Panc1 (cell line): ENCODE data around the gene ING1. TPM values are rescaled to one million over a fixed set of nuclear protein-coding genes. Genes with fewer than 3 reads are reported as not detected.

Source experiments
- ATAC-seq: fragments of 200-7000 bp; cut with Tn5 transposase; 2 replicates; pipeline ENCODE4 v1.9.1; 2020; ENCODE audit warnings: mild to moderate bottlenecking, moderate library complexity
- BruUV-seq: library from RNA; stranded (reverse); fragments of 400-500 nt; replicated peaks from 2 replicates; lab custom pipeline; 2021; lab: Mats Ljungman, UMichigan
- CTCF ChIA-PET: fragments of 300-600 bp; sonication (Branson Sonifier 250); formaldehyde crosslinking; loops from one replicate; lab custom pipeline; 2022; ENCODE audit warnings: antibody characterized with exemption; lab: Charles Lee
- POLR2A ChIA-PET: fragments of 300-600 bp; sonication (Branson Sonifier 250); formaldehyde crosslinking; loops from one replicate; lab custom pipeline; 2022; ENCODE audit warnings: antibody characterized with exemption; lab: Charles Lee
- DNase-seq: peaks from one replicate; pipeline ENCODE4 v3.0.0-alpha.2; 2010; ENCODE audit warnings: low read depth, low spot score
- H3K27ac ChIP-seq: 2 replicates; pipeline ENCODE4 v1.5.1; 2011; ENCODE audit warnings: mild to moderate bottlenecking, low read length, inconsistent platforms
- H3K27me3 ChIP-seq: fragments of 200-500 bp; sonication (Bioruptor generic); 2 replicates; pipeline ENCODE4 v1.6.0; 2014; ENCODE audit warnings: low read length, inconsistent platforms; ENCODE audit not compliant: control insufficient read depth, insufficient read depth
- H3K36me3 ChIP-seq: fragments of 200-500 bp; sonication (Bioruptor generic); 2 replicates; pipeline ENCODE4 v1.5.1; 2014; ENCODE audit warnings: inconsistent platforms, mild to moderate bottlenecking, low read length, moderate library complexity; ENCODE audit not compliant: control insufficient read depth, insufficient read depth
- H3K4me1 ChIP-seq: 2 replicates; pipeline ENCODE4 v1.5.1; 2011; ENCODE audit warnings: inconsistent platforms, mild to moderate bottlenecking, low read length, moderate library complexity; ENCODE audit not compliant: control insufficient read depth, insufficient read depth
- H3K4me3 ChIP-seq, 2 experiments: 2 replicates each; pipeline ENCODE4 v1.5.1; 2011 to 2012; ENCODE audit warnings: low read depth in 2 of 2, low read length in 2 of 2, mild to moderate bottlenecking in 2 of 2, inconsistent platforms in 1 of 2, moderate library complexity in 1 of 2
- H3K9me3 ChIP-seq: fragments of 200-500 bp; sonication (Bioruptor generic); 2 replicates; pipeline ENCODE4 v1.5.1; 2014; ENCODE audit warnings: low read depth, mild to moderate bottlenecking, inconsistent platforms, low read length, moderate library complexity; ENCODE audit not compliant: control insufficient read depth, insufficient read depth
- POLR2AphosphoS5 ChIP-seq: IDR thresholded peaks from 2 replicates; pipeline ENCODE4 v1.6.1; 2012; ENCODE audit warnings: mild to moderate bottlenecking, low read depth, low read length, moderate library complexity
- SIN3A ChIP-seq: IDR thresholded peaks from 2 replicates; pipeline ENCODE4 v1.6.1; 2012; ENCODE audit warnings: low read depth, mild to moderate bottlenecking, low read length, moderate library complexity, borderline replicate concordance; ENCODE audit not compliant: insufficient read depth
- TCF7L2 ChIP-seq: IDR thresholded peaks from 2 replicates; pipeline ENCODE4 v1.6.1; 2011; ENCODE audit warnings: mild to moderate bottlenecking, low read depth, low read length, inconsistent platforms
- in situ Hi-C: cut with HindIII; loops from 2 replicates; pipeline ENCODE4 v1.10.0; 2016; ENCODE audit warnings: low sequenced_read_pairs, low pct_unique_long_range_greater_than_20kb
- intact Hi-C: fragments of 100-400 bp; cut with micrococcal nuclease; formaldehyde crosslinking; loops from one replicate; pipeline ENCODE4 v1.10.0; 2022; ENCODE audit not compliant: unreplicated experiment
- total RNA-seq: library from RNA; stranded (reverse); gene quantifications from one replicate; pipeline ENCODE4 v1.2.1, GENCODE V29; 2021; ENCODE audit not compliant: unreplicated experiment
- TF ChIP-seq, protein P1 (sequence below): fragments of 450-650 bp; IDR thresholded peaks from 2 replicates; pipeline ENCODE4 v1.5.1; 2017; ENCODE audit warnings: mild to moderate bottlenecking
- TF ChIP-seq, protein P2 (sequence below), 2 experiments: IDR thresholded peaks; 2 replicates each; pipeline ENCODE4 v1.6.1; 2011 to 2012; ENCODE audit warnings: low read depth in 2 of 2, control low read depth in 1 of 2, low read length in 1 of 2, mild to moderate bottlenecking in 1 of 2, moderate library complexity in 1 of 2; ENCODE audit not compliant: insufficient read depth in 1 of 2

Gene ING1
- total RNA-seq, 1 experiment from 2014 or later = 9.2 TPM

DNA sequence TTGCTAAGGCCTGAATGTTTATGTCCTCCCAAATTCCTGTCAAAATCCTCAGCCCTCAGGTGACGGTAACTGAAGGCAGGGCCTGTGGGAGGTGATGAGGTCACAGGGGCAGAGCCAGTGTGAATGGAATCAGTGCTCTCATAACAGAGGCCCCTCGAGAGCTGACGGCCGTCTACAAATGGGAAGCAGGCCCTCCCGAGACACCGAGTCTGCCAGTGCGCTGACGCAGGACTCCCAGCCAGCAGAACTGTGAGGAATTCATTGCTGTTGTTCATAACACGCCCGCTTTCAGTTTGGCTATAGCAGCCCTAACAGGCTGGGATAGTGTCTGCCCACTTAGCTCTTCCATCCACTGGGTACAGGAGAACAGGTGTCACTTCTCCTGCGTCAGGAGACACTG lies 48.8 kb upstream of the ING1 start:
- no peak for ATAC-seq
- no peaks in the 10 kb centered on the region for H3K9me3 ChIP-seq
- no peaks in the 10 kb centered on the region for H3K27me3 ChIP-seq
- no peaks in the 10 kb centered on the region for H3K36me3 ChIP-seq
- ChIA-PET POLR2A (no interaction called here), CTCF (no interaction called here)
- H3K4me1 ChIP-seq = no peaks in the 10 kb centered on the region
- intact Hi-C loops (no loop called here), in situ Hi-C loops (no loop called here)
- DNase-seq = no peak
- no TSS peak for BruUV-seq
- TF ChIP-seq POLR2AphosphoS5 (no peak), SIN3A (no peak), TCF7L2 (no peak)
- TF ChIP-seq, protein P1, sequence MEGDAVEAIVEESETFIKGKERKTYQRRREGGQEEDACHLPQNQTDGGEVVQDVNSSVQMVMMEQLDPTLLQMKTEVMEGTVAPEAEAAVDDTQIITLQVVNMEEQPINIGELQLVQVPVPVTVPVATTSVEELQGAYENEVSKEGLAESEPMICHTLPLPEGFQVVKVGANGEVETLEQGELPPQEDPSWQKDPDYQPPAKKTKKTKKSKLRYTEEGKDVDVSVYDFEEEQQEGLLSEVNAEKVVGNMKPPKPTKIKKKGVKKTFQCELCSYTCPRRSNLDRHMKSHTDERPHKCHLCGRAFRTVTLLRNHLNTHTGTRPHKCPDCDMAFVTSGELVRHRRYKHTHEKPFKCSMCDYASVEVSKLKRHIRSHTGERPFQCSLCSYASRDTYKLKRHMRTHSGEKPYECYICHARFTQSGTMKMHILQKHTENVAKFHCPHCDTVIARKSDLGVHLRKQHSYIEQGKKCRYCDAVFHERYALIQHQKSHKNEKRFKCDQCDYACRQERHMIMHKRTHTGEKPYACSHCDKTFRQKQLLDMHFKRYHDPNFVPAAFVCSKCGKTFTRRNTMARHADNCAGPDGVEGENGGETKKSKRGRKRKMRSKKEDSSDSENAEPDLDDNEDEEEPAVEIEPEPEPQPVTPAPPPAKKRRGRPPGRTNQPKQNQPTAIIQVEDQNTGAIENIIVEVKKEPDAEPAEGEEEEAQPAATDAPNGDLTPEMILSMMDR = no peak
- TF ChIP-seq, protein P2, sequence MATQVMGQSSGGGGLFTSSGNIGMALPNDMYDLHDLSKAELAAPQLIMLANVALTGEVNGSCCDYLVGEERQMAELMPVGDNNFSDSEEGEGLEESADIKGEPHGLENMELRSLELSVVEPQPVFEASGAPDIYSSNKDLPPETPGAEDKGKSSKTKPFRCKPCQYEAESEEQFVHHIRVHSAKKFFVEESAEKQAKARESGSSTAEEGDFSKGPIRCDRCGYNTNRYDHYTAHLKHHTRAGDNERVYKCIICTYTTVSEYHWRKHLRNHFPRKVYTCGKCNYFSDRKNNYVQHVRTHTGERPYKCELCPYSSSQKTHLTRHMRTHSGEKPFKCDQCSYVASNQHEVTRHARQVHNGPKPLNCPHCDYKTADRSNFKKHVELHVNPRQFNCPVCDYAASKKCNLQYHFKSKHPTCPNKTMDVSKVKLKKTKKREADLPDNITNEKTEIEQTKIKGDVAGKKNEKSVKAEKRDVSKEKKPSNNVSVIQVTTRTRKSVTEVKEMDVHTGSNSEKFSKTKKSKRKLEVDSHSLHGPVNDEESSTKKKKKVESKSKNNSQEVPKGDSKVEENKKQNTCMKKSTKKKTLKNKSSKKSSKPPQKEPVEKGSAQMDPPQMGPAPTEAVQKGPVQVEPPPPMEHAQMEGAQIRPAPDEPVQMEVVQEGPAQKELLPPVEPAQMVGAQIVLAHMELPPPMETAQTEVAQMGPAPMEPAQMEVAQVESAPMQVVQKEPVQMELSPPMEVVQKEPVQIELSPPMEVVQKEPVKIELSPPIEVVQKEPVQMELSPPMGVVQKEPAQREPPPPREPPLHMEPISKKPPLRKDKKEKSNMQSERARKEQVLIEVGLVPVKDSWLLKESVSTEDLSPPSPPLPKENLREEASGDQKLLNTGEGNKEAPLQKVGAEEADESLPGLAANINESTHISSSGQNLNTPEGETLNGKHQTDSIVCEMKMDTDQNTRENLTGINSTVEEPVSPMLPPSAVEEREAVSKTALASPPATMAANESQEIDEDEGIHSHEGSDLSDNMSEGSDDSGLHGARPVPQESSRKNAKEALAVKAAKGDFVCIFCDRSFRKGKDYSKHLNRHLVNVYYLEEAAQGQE (IDR thresholded peaks at IDR 0.05; ENCODE audit: insufficient read depth in 1 of 2, low read depth in 2 of 2, low read length in 1 of 2) = no peak
- no peak overlapping the region for H3K4me3 ChIP-seq
- no peak overlapping the region for H3K27ac ChIP-seq

DNA sequence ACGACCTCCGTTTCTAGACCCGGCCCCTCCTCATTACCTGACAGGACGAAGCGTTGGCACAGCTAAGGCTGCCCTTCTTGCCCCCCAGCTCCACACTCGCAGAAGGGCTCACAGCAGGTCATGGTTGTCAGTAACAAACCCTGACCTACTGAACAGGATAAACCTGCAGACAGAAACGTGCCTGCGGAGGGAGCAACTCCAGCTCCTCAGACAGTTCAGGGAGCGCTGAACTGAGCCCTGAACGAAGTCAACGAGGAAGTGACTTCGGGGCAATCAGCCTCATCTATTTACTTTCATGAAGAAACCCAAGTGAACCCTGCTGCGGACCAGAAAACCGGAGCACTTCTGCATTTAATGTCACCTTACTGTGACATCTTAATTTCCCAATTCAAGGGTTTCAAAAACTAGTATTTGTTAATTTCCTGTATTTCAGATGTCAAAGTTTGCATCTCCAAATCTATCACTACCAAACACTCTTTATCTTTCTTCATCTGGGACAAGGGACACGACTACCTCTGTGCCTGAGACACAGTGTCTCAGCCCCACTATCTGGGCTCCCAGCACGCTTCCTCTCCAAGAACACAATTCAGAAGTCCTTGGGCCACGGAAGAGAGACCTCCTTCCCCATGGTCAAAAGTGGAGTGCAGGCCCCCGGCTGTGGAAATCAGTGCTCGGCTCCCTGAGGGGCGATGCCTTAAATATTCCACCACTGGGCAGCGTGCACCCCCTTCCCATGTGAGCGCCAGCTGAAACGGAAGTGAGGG lies 47.8 kb upstream of the ING1 start:
- in situ Hi-C loops = no loop called here
- DNase-seq (no peak), ATAC-seq (no peak)
- no peaks in the 10 kb centered on the region for H3K4me1 ChIP-seq
- no peaks in the 10 kb centered on the region for H3K36me3 ChIP-seq
- intact Hi-C loops = no loop called here
- H3K4me3 ChIP-seq = no peak overlapping the region
- no peak overlapping the region for H3K27ac ChIP-seq
- BruUV-seq = no TSS peak
- no peaks in the 10 kb centered on the region for H3K27me3 ChIP-seq
- POLR2A ChIA-PET = no interaction called here
- TF ChIP-seq SIN3A (no peak), POLR2AphosphoS5 (no peak), TCF7L2 (no peak)
- TF ChIP-seq, protein P2 (IDR thresholded peaks at IDR 0.05; ENCODE audit: insufficient read depth in 1 of 2, low read depth in 2 of 2, low read length in 1 of 2) = no peak
- TF ChIP-seq, protein P1 = no peak
- CTCF ChIA-PET = no interaction called here
- H3K9me3 ChIP-seq = no peaks in the 10 kb centered on the region
